ENCODE data around the gene IGSF10.
A peak's percentile ranks its signal among the peaks of the same experiment; 100 is the strongest.

GRCh38 chr3:151468284-151468917, 7.5 kb upstream of the IGSF10 start:
- TF ChIP-seq CTCF (conservative IDR thresholded peaks at IDR 0.05) (peak; percentile 96), EZH2 (IDR thresholded peaks at IDR 0.05; ENCODE audit: low read depth) (no peak)
